H9 (cell line): ENCODE results near the gene MYO1E. TPM values are rescaled to one million over a fixed set of nuclear protein-coding genes. Genes with fewer than 3 reads are reported as not detected.

Source experiments
- DNase-seq: peaks from one replicate; pipeline ENCODE4 v3.0.0-alpha.2; 2017
- H2AFZ ChIP-seq: one replicate; pipeline ENCODE4 v1.6.1; 2013; ENCODE audit warnings: mild to moderate bottlenecking, low read length, control low read depth, moderate library complexity
- H2AK5ac ChIP-seq: 2 replicates; pipeline ENCODE4 v1.6.1; 2013; ENCODE audit warnings: low read length, control low read depth, mixed read lengths; ENCODE audit not compliant: insufficient read length
- H2BK120ac ChIP-seq: one replicate; pipeline ENCODE4 v1.6.1; 2013; ENCODE audit warnings: low read depth, mild to moderate bottlenecking, low read length, control low read depth, inconsistent platforms; ENCODE audit not compliant: poor library complexity, severe bottlenecking
- H2BK12ac ChIP-seq: 2 replicates; pipeline ENCODE4 v1.6.1; 2013; ENCODE audit warnings: low read length, control low read depth, mixed read lengths, low read depth; ENCODE audit not compliant: insufficient read length
- H2BK15ac ChIP-seq: 2 replicates; pipeline ENCODE4 v1.6.1; 2013; ENCODE audit warnings: low read depth, low read length, control low read depth
- H2BK20ac ChIP-seq: one replicate; pipeline ENCODE4 v1.6.1; 2013; ENCODE audit warnings: low read depth, mild to moderate bottlenecking, low read length, control low read depth, inconsistent platforms; ENCODE audit not compliant: poor library complexity, severe bottlenecking
- H2BK5ac ChIP-seq: 2 replicates; pipeline ENCODE4 v1.6.1; 2013; ENCODE audit warnings: low read length, control low read depth, mixed read lengths; ENCODE audit not compliant: insufficient read length
- H3K14ac ChIP-seq: 2 replicates; pipeline ENCODE4 v1.6.1; 2013; ENCODE audit warnings: low read length, control low read depth; ENCODE audit not compliant: insufficient read depth
- H3K18ac ChIP-seq: 2 replicates; pipeline ENCODE4 v1.6.1; 2013; ENCODE audit warnings: low read depth, mild to moderate bottlenecking, mixed read lengths, low read length, control low read depth; ENCODE audit not compliant: insufficient read length
- H3K23ac ChIP-seq: 2 replicates; pipeline ENCODE4 v1.6.1; 2013; ENCODE audit warnings: low read length, control low read depth, mixed read lengths, low read depth; ENCODE audit not compliant: insufficient read length
- H3K23me2 ChIP-seq: 2 replicates; pipeline ENCODE4 v1.6.1; 2013; ENCODE audit warnings: low read depth, mild to moderate bottlenecking, mixed read lengths, low read length, control low read depth; ENCODE audit not compliant: insufficient read length, poor library complexity, severe bottlenecking
- H3K27ac ChIP-seq: 2 replicates; pipeline ENCODE4 v1.5.1; 2013; ENCODE audit warnings: low read length, control low read depth, mixed read lengths, low read depth; ENCODE audit not compliant: insufficient read length
- H3K27me3 ChIP-seq: 2 replicates; pipeline ENCODE4 v1.6.1; 2013; ENCODE audit warnings: low read length, control low read depth, inconsistent platforms; ENCODE audit not compliant: insufficient read depth
- H3K4ac ChIP-seq: 2 replicates; pipeline ENCODE4 v1.6.1; 2013; ENCODE audit warnings: low read depth, mild to moderate bottlenecking, control low read depth, inconsistent platforms, low read length, moderate library complexity
- H3K4me1 ChIP-seq: 2 replicates; pipeline ENCODE4 v1.6.1; 2013; ENCODE audit warnings: low read length, control low read depth, inconsistent platforms; ENCODE audit not compliant: insufficient read depth
- H3K4me2 ChIP-seq: 2 replicates; pipeline ENCODE4 v1.6.1; 2013; ENCODE audit warnings: low read length, control low read depth, mixed read lengths; ENCODE audit not compliant: insufficient read length, insufficient read depth
- H3K56ac ChIP-seq: 2 replicates; pipeline ENCODE4 v1.6.1; 2013; ENCODE audit warnings: low read depth, mild to moderate bottlenecking, mixed read lengths, low read length, control low read depth; ENCODE audit not compliant: insufficient read length
- H3K79me1 ChIP-seq: 2 replicates; pipeline ENCODE4 v1.6.1; 2013; ENCODE audit warnings: low read depth, mild to moderate bottlenecking, moderate library complexity, low read length, control low read depth, inconsistent platforms; ENCODE audit not compliant: insufficient read depth, poor library complexity, severe bottlenecking
- H3K79me2 ChIP-seq: 2 replicates; pipeline ENCODE4 v1.6.1; 2013; ENCODE audit warnings: low read length, control low read depth, inconsistent platforms; ENCODE audit not compliant: insufficient read depth
- H3K9ac ChIP-seq: 2 replicates; pipeline ENCODE4 v1.6.1; 2013; ENCODE audit warnings: low read length, control low read depth, mixed read lengths; ENCODE audit not compliant: insufficient read length; ENCODE audit errors: extremely low read depth
- H3K9me3 ChIP-seq: one replicate; pipeline ENCODE4 v1.6.1; 2013; ENCODE audit warnings: low read depth, low read length, inconsistent platforms; ENCODE audit not compliant: control insufficient read depth
- H3T11ph ChIP-seq: one replicate; pipeline ENCODE4 v1.6.1; 2013; ENCODE audit warnings: mild to moderate bottlenecking, low read length, control low read depth, inconsistent platforms
- H4K20me1 ChIP-seq: one replicate; pipeline ENCODE4 v1.6.1; 2013; ENCODE audit not compliant: control insufficient read depth, insufficient read length, insufficient read depth
- H4K5ac ChIP-seq: 2 replicates; pipeline ENCODE4 v1.6.1; 2013; ENCODE audit warnings: low read depth, mild to moderate bottlenecking, mixed read lengths, low read length, control low read depth; ENCODE audit not compliant: insufficient read length
- H4K8ac ChIP-seq: replicated peaks from 2 replicates; pipeline ENCODE4 v1.6.1; 2013; ENCODE audit warnings: low read length, control low read depth, mixed read lengths, low read depth; ENCODE audit not compliant: insufficient read length
- H4K91ac ChIP-seq: 2 replicates; pipeline ENCODE4 v1.6.1; 2013; ENCODE audit warnings: low read depth, mild to moderate bottlenecking, moderate library complexity, mixed read lengths, low read length, control low read depth; ENCODE audit not compliant: insufficient read length
- H3K27ac Mint-ChIP-seq, 3 experiments: 2 replicates in 2 of 3; 3 replicates in 1 of 3; pipeline ENCODE4 v1.8.0; 2020 to 2021; ENCODE audit warnings: mixed read lengths in 3 of 3, mild to moderate bottlenecking in 1 of 3, moderate library complexity in 1 of 3
- H3K27me3 Mint-ChIP-seq: 2 replicates; pipeline ENCODE4 v1.8.0; 2021; ENCODE audit warnings: low read depth, mild to moderate bottlenecking, moderate library complexity, mixed read lengths
- H3K36me3 Mint-ChIP-seq, 3 experiments: 2 replicates in 2 of 3; 3 replicates in 1 of 3; pipeline ENCODE4 v1.8.0; 2020 to 2021; ENCODE audit warnings: low read depth in 3 of 3, mixed read lengths in 3 of 3; ENCODE audit not compliant: insufficient read depth in 1 of 3
- H3K4me1 Mint-ChIP-seq, 2 experiments: 2 replicates each; pipeline ENCODE4 v1.8.0; 2020; ENCODE audit warnings: mixed read lengths in 2 of 2
- H3K4me3 Mint-ChIP-seq, 2 experiments: 2 replicates in 1 of 2; 3 replicates in 1 of 2; pipeline ENCODE4 v1.8.0; 2020 to 2021; ENCODE audit warnings: mild to moderate bottlenecking in 2 of 2, mixed read lengths in 2 of 2, moderate library complexity in 1 of 2
- H3K9me3 Mint-ChIP-seq, 2 experiments: 2 replicates in 1 of 2; 3 replicates in 1 of 2; pipeline ENCODE4 v1.8.0; 2020; ENCODE audit warnings: mild to moderate bottlenecking in 2 of 2, mixed read lengths in 2 of 2, moderate library complexity in 1 of 2
- CTCF ChIP-seq: fragments of 200-600 bp; sonication (generic); conservative IDR thresholded peaks from 3 replicates; pipeline ENCODE4 v1.8.0; 2021; ENCODE audit warnings: antibody characterized with exemption, mild to moderate bottlenecking
- WGBS: extraction: QIAGEN DNeasy Blood & Tissue Kit; methylation state at CpG from one replicate; pipeline ENCODE4 v1.1.7; 2013; ENCODE audit warnings: missing lambda C conversion rate, low lambda C conversion rate, mixed read lengths; ENCODE audit not compliant: insufficient read length; ENCODE audit errors: extremely low coverage; 5-methylcytosine and 5-hydroxymethylcytosine counted together
- total RNA-seq: library from RNA; stranded (reverse); gene quantifications from 2 replicates; pipeline ENCODE4 v1.2.1, GENCODE V29; 2021

MYO1E gene
- total RNA-seq, 1 experiment from 2014 or later: 235 TPM

GRCh38 chr15:59311195-59311594 lies 61.5 kb downstream of the MYO1E start:
- Histone ChIP-seq H3K79me2 (no peaks in the 10 kb centered on the region), H3K56ac (no peak overlapping the region)
- no peaks in the 10 kb centered on the region for H3K9me3 Mint-ChIP-seq

More at GRCh38 chr15:59311195-59311594, 61.5 kb downstream of the MYO1E start:
- H3K4me1 Mint-ChIP-seq: peaks cover 36 to 41% of the 10 kb centered on the region in 2 experiments
- Histone ChIP-seq H3K27ac (no peak overlapping the region), H3K14ac (no peak overlapping the region), H3T11ph (no peak overlapping the region), H4K5ac (no peak overlapping the region), H3K18ac (no peak overlapping the region), H4K20me1 (no peaks in the 10 kb centered on the region), H2BK120ac (no peak overlapping the region), H2AFZ (no peak overlapping the region), H3K9ac (no peak overlapping the region), H3K4me1 (no peaks in the 10 kb centered on the region; the same call in 1 of the 2 replicates), H3K4ac (no peak overlapping the region), H3K9me3 (no peaks in the 10 kb centered on the region), H2BK12ac (no peak overlapping the region), H2AK5ac (no peak overlapping the region), H2BK20ac (no peak overlapping the region), H2BK5ac (no peak overlapping the region), H3K23me2 (no peaks in the 10 kb centered on the region), H2BK15ac (no peak overlapping the region), H4K91ac (no peak overlapping the region), H3K23ac (no peak overlapping the region), H3K79me1 (no peaks in the 10 kb centered on the region), H3K27me3 (no peaks in the 10 kb centered on the region), H4K8ac (no peak overlapping the region), H3K4me2 (no peak overlapping the region)
- TF ChIP-seq CTCF: no peak
- DNase-seq: no peak
- H3K4me3 Mint-ChIP-seq: no peak overlapping the region
- WGBS: no CpG with 5 or more reads among the region's 8 CpGs
- H3K36me3 Mint-ChIP-seq: no peaks in the 10 kb centered on the region; a peak in 1 of 7 replicates
- H3K27ac Mint-ChIP-seq: no peak overlapping the region
- no peaks in the 10 kb centered on the region for H3K27me3 Mint-ChIP-seq
